GM12878 (cell line): ENCODE results near the gene CALHM3. TPM values are rescaled to one million over a fixed set of nuclear protein-coding genes. Genes with fewer than 3 reads are reported as not detected.

ENCODE experiments used
- ATAC-seq: fragments of 200-7000 bp; cut with Tn5 transposase; 3 replicates; pipeline ENCODE4 v1.9.1; 2020; ENCODE audit warnings: mild to moderate bottlenecking, moderate library complexity
- BruUV-seq: library from RNA; stranded (reverse); fragments of 400-500 nt; replicated peaks from 2 replicates; lab custom pipeline; 2021; lab: Mats Ljungman, UMichigan
- CTCF ChIA-PET: fragments of 300-600 bp; sonication (Branson Sonifier 250); formaldehyde crosslinking; extraction: SDS; loops from one replicate; lab custom pipeline; 2021; ENCODE audit warnings: inconsistent platforms; lab: Yijun Ruan, JAX
- POLR2A ChIA-PET: fragments of 350-600 bp; formaldehyde crosslinking; extraction: SDS; loops from one replicate; lab custom pipeline; 2021; ENCODE audit warnings: inconsistent platforms; lab: Charles Lee
- RAD21 ChIA-PET: fragments of 300-600 bp; sonication (Branson Sonifier 250); formaldehyde crosslinking; loops from one replicate; lab custom pipeline; 2023; ENCODE audit warnings: antibody characterized with exemption; ENCODE audit not compliant: unreplicated experiment; lab: Charles Lee
- SMC1A ChIA-PET: fragments of 300-600 bp; sonication (Branson Sonifier 250); formaldehyde crosslinking; loops from one replicate; lab custom pipeline; 2023; ENCODE audit not compliant: unreplicated experiment, uncharacterized antibody; lab: Charles Lee
- DNase-seq: peaks from one replicate; pipeline ENCODE4 v3.0.0-alpha.2; 2011; ENCODE audit warnings: low read depth, low spot score
- FAIRE-seq: peaks from 3 replicates; lab custom pipeline; 2011; peaks lifted over from hg19 to GRCh38; lab: Jason Lieb, UNC
- H2AFZ ChIP-seq: 2 replicates; pipeline ENCODE4 v1.6.0; 2011; ENCODE audit warnings: low read depth, low read length, control low read depth; ENCODE audit not compliant: control insufficient read depth
- H3K27ac ChIP-seq: 2 replicates; pipeline ENCODE4 v1.5.1; 2011; ENCODE audit warnings: control low read depth; ENCODE audit not compliant: control insufficient read depth, insufficient read depth
- H3K27me3 ChIP-seq, 2 experiments: replicated peaks in 1 of 2; 2 replicates each; pipeline versions ENCODE4 v1.6.0 to v1.6.1; 2011; ENCODE audit warnings: low read length in 1 of 2; ENCODE audit not compliant: control insufficient read depth in 2 of 2, insufficient read depth in 2 of 2
- H3K36me3 ChIP-seq, 2 experiments: 2 replicates each; pipeline ENCODE4 v1.5.1; 2011; ENCODE audit warnings: low read length in 1 of 2; ENCODE audit not compliant: control insufficient read depth in 2 of 2, insufficient read depth in 2 of 2
- H3K4me1 ChIP-seq: 2 replicates; pipeline ENCODE4 v1.6.1; 2011; ENCODE audit warnings: mild to moderate bottlenecking, low read length, moderate library complexity, mixed read lengths; ENCODE audit not compliant: control insufficient read depth, insufficient read depth
- H3K4me2 ChIP-seq: 2 replicates; pipeline ENCODE4 v1.6.0; 2011; ENCODE audit warnings: control low read depth; ENCODE audit not compliant: control insufficient read depth, insufficient read depth
- H3K4me3 ChIP-seq: fragments of 200-600 bp; sonication (generic); 2 replicates; pipeline ENCODE4 v1.5.1; 2016
- H3K79me2 ChIP-seq: 2 replicates; pipeline ENCODE4 v1.6.0; 2011; ENCODE audit warnings: low read length; ENCODE audit not compliant: control insufficient read depth, insufficient read depth
- H3K9ac ChIP-seq: 2 replicates; pipeline ENCODE4 v1.8.0; 2011; ENCODE audit warnings: low read length, control low read depth, mixed read lengths; ENCODE audit not compliant: control insufficient read depth, insufficient read depth
- H3K9me3 ChIP-seq: replicated peaks from 3 replicates; pipeline ENCODE4 v1.5.1; 2011; ENCODE audit warnings: mild to moderate bottlenecking, low read length; ENCODE audit not compliant: control insufficient read depth, insufficient read depth
- H4K20me1 ChIP-seq: 2 replicates; pipeline ENCODE4 v1.6.0; 2011; ENCODE audit not compliant: control insufficient read depth, insufficient read depth
- BACH1 ChIP-seq: fragments of 450-650 bp; IDR thresholded peaks from 2 replicates; pipeline ENCODE4 v1.6.1; 2017; ENCODE audit warnings: mild to moderate bottlenecking, borderline replicate concordance
- FOXK2 ChIP-seq: fragments of 450-650 bp; IDR thresholded peaks from 2 replicates; pipeline ENCODE4 v1.6.1; 2017; ENCODE audit warnings: mild to moderate bottlenecking, moderate library complexity
- HDAC2 ChIP-seq: fragments of 200-600 bp; sonication (generic); IDR thresholded peaks from 2 replicates; pipeline ENCODE4 v1.6.1; 2017
- MYB ChIP-seq: fragments of 150-350 bp; IDR thresholded peaks from 2 replicates; pipeline ENCODE4 v1.6.1; 2014; ENCODE audit warnings: mild to moderate bottlenecking, low read depth, low read length, borderline replicate concordance
- MYC ChIP-seq: IDR thresholded peaks from 2 replicates; pipeline ENCODE4 v1.6.1; 2011; ENCODE audit warnings: mild to moderate bottlenecking, low read length, moderate library complexity, inconsistent platforms; ENCODE audit not compliant: insufficient read depth, insufficient replicate concordance, insufficient read length, severe bottlenecking
- RFX5 ChIP-seq: IDR thresholded peaks from 2 replicates; pipeline ENCODE4 v1.6.1; 2011; ENCODE audit warnings: low read depth, low read length, improper control_type of control experiment
- TARDBP ChIP-seq: IDR thresholded peaks from 2 replicates; pipeline ENCODE4 v1.6.1; 2016; ENCODE audit warnings: borderline replicate concordance
- USF1 ChIP-seq: IDR thresholded peaks from 2 replicates; pipeline ENCODE4 v1.6.1; 2011; ENCODE audit warnings: borderline replicate concordance, low read depth, mild to moderate bottlenecking, moderate library complexity, mixed read lengths, low read length; ENCODE audit not compliant: insufficient read depth; ENCODE audit errors: extremely low read length
- ZNF384 ChIP-seq: IDR thresholded peaks from 2 replicates; pipeline ENCODE4 v1.6.1; 2012; ENCODE audit warnings: low read depth, mild to moderate bottlenecking, low read length, improper control_type of control experiment, borderline replicate concordance
- ZZZ3 ChIP-seq: IDR thresholded peaks from 2 replicates; pipeline ENCODE4 v1.6.1; 2011; ENCODE audit warnings: low read depth; ENCODE audit not compliant: control insufficient read depth, insufficient read length
- WGBS: methylation state at CpG from one replicate; pipeline ENCODE4 v1.1.6; 2016; ENCODE audit warnings: low lambda C conversion rate; ENCODE audit not compliant: insufficient replicate concordance, insufficient coverage; ENCODE audit errors: missing lambda C conversion rate; 5-methylcytosine and 5-hydroxymethylcytosine counted together
- in situ Hi-C: fragments of 300-500 bp; cut with MboI; formaldehyde crosslinking; loops from 9 replicates; pipeline ENCODE4 v1.14.3; 2018; ENCODE audit warnings: mixed read lengths
- intact Hi-C: fragments of 100-400 bp; cut with micrococcal nuclease; formaldehyde crosslinking; loops from one replicate; pipeline ENCODE4 v1.14.2; 2022; ENCODE audit not compliant: unreplicated experiment
- polyA plus RNA-seq, 11 experiments: library from polyadenylated mRNA; depleted of rRNA in 4 of 11; unstranded in 6 of 11; stranded (reverse) in 5 of 11; fragments of >200 nt; fragmentation: Nextera tagmentation in 4 of 11; fragmentation: Illumina TruSeq in 1 of 11; extraction: Ambion mirVana in 4 of 11; extraction: Trizol in 1 of 11; gene quantifications; 1 replicate in 1 of 11; 2 replicates in 10 of 11; pipeline versions ENCODE4 v1.2.1 to v1.2.3, GENCODE V29; 2011 to 2016; ENCODE audit warnings: inconsistent platforms in 2 of 11, missing spikeins in 2 of 11, low read depth in 1 of 11
- total RNA-seq, 4 experiments: library from RNA; depleted of rRNA in 3 of 4; stranded (reverse); fragments of >200 nt in 3 of 4; fragmentation: Illumina TruSeq in 1 of 4; extraction: Trizol in 1 of 4; gene quantifications; 2 replicates each; pipeline versions ENCODE4 v1.2.1 to v1.2.3, GENCODE V29; 2013 to 2021
- TF ChIP-seq, protein P1 (sequence below): fragments of 450-650 bp; IDR thresholded peaks from 2 replicates; pipeline ENCODE4 v1.6.1; 2018; ENCODE audit warnings: borderline replicate concordance, mild to moderate bottlenecking; ENCODE audit not compliant: partially characterized antibody
- TF ChIP-seq, protein P2 (sequence below): fragments of 150-350 bp; IDR thresholded peaks from 2 replicates; pipeline ENCODE4 v1.6.1; 2014; ENCODE audit warnings: mild to moderate bottlenecking, low read depth, low read length

CALHM3 gene
- total and polyA plus RNA-seq, 10 of the 15 experiments (the other 5 are each of a cell fraction or from before 2014, with no cell fraction given), result 0.03 to 0.42 (median 0.11) TPM; not detected in 5

DNA sequence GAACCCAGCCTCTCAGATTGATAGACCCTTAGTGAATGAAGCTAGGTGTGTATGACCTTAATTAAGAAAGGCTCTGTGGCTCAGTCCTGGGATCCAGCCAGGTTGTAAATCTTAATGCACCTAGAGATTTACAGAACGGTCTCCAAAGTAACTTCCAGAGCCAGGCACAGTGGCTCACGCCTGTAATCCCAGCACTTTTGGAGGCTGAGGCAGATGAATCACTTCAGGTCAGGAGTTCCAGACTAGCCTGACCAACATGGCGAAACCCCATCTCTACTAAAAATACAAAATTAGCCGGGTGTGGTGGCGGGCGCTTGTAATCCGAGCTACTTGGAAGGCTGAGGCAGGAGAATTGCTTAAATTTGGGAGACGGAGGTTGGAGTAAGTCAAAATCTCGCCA lies 51.2 kb downstream of the CALHM3 start:
- H4K20me1 ChIP-seq, result no peaks in the 10 kb centered on the region
- H3K9ac ChIP-seq, result no peak overlapping the region
- no peak for ATAC-seq
- intact Hi-C loops, result no loop called here
- H3K27me3 ChIP-seq, result no peaks in the 10 kb centered on the region
- peaks cover 14 to 60% of the 10 kb centered on the region in 2 experiments for H3K36me3 ChIP-seq
- no peak overlapping the region for H3K27ac ChIP-seq
- no peak overlapping the region for H3K4me2 ChIP-seq
- no peak for FAIRE-seq
- DNase-seq, result no peak
- no peak for TF ChIP-seq FOXK2
- TF ChIP-seq MYC, result no peak
- TF ChIP-seq, protein P1, sequence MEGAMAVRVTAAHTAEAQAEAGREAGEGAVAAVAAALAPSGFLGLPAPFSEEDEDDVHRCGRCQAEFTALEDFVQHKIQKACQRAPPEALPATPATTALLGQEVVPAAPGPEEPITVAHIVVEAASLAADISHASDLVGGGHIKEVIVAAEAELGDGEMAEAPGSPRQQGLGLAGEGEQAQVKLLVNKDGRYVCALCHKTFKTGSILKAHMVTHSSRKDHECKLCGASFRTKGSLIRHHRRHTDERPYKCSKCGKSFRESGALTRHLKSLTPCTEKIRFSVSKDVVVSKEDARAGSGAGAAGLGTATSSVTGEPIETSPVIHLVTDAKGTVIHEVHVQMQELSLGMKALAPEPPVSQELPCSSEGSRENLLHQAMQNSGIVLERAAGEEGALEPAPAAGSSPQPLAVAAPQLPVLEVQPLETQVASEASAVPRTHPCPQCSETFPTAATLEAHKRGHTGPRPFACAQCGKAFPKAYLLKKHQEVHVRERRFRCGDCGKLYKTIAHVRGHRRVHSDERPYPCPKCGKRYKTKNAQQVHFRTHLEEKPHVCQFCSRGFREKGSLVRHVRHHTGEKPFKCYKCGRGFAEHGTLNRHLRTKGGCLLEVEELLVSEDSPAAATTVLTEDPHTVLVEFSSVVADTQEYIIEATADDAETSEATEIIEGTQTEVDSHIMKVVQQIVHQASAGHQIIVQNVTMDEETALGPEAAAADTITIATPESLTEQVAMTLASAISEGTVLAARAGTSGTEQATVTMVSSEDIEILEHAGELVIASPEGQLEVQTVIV, result no peak
- TF ChIP-seq TARDBP, result no peak
- no peak for TF ChIP-seq BACH1
- no peak for TF ChIP-seq HDAC2
- TF ChIP-seq, protein P2, sequence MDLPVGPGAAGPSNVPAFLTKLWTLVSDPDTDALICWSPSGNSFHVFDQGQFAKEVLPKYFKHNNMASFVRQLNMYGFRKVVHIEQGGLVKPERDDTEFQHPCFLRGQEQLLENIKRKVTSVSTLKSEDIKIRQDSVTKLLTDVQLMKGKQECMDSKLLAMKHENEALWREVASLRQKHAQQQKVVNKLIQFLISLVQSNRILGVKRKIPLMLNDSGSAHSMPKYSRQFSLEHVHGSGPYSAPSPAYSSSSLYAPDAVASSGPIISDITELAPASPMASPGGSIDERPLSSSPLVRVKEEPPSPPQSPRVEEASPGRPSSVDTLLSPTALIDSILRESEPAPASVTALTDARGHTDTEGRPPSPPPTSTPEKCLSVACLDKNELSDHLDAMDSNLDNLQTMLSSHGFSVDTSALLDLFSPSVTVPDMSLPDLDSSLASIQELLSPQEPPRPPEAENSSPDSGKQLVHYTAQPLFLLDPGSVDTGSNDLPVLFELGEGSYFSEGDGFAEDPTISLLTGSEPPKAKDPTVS, result no peak
- TF ChIP-seq RFX5, result no peak
- TF ChIP-seq ZZZ3, result no peak
- no peak for TF ChIP-seq MYB
- no peak for TF ChIP-seq ZNF384
- TF ChIP-seq USF1, result no peak
- TF ChIP-seq, all 136 proteins: peak for 0
- ChIA-PET CTCF (interaction anchor here (0.5 to 2.8 kb wide), 3 partner anchors 11 to 627 kb away, joined by 3 to 19 read pairs (median 3); no protein-coding TSS in a partner anchor), POLR2A (no interaction called here), SMC1A (interaction anchor here (0.7 to 2.2 kb wide), 2 partner anchors 25 to 55 kb away, joined by 3 to 7 read pairs; no protein-coding TSS in a partner anchor), RAD21 (interaction anchor here (1.9 kb wide), 1 partner anchor 48 kb away, joined by 5 read pairs; no protein-coding TSS in a partner anchor)
- in situ Hi-C loops, result no loop called here
- Histone ChIP-seq H3K4me3 (no peak overlapping the region), H3K79me2 (no peaks in the 10 kb centered on the region), H3K4me1 (no peaks in the 10 kb centered on the region), H2AFZ (no peak overlapping the region), H3K9me3 (no peaks in the 10 kb centered on the region)
- WGBS, result 94% methylated on average over 9 of the region's 9 CpGs
- BruUV-seq, result no TSS peak
